IMR-90 (cell line): ENCODE measurements around the gene AMN. TPM values are rescaled to one million over a fixed set of nuclear protein-coding genes. Genes with fewer than 3 reads are reported as not detected.

Source experiments
- ATAC-seq: fragments of 200-7000 bp; cut with Tn5 transposase; 2 replicates; pipeline ENCODE4 v1.9.1; 2020; ENCODE audit warnings: low read depth, mild to moderate bottlenecking, moderate library complexity
- BruUV-seq: library from RNA; stranded (reverse); fragments of 400-500 nt; replicated peaks from 2 replicates; lab custom pipeline; 2021; lab: Mats Ljungman, UMichigan
- CTCF ChIA-PET: fragments of 300-600 bp; formaldehyde crosslinking; extraction: SDS; loops from one replicate; lab custom pipeline; 2021; ENCODE audit warnings: antibody characterized with exemption; lab: Yijun Ruan, JAX
- POLR2A ChIA-PET: fragments of 300-600 bp; sonication (Branson Sonifier 250); formaldehyde crosslinking; loops from one replicate; lab custom pipeline; 2022; ENCODE audit warnings: antibody characterized with exemption; ENCODE audit not compliant: unreplicated experiment; lab: Charles Lee
- DNase-seq: peaks from one replicate; pipeline ENCODE4 v3.0.0; 2013
- H2AFZ ChIP-seq: replicated peaks from 2 replicates; pipeline ENCODE3; 2013; ENCODE audit warnings: low read length, mild to moderate bottlenecking; ENCODE audit not compliant: poor library complexity
- H2AK5ac ChIP-seq: 2 replicates; pipeline ENCODE4 v1.6.1; 2013; ENCODE audit warnings: low read depth, low read length, inconsistent platforms
- H2AK9ac ChIP-seq: replicated peaks from 2 replicates; pipeline ENCODE3; 2013; ENCODE audit warnings: mild to moderate bottlenecking, low read depth, low read length, moderate library complexity; ENCODE audit not compliant: poor library complexity
- H2BK120ac ChIP-seq: 2 replicates; pipeline ENCODE4 v1.6.1; 2013; ENCODE audit warnings: low read depth, low read length, inconsistent platforms
- H2BK15ac ChIP-seq: 3 replicates; pipeline ENCODE4 v1.6.1; 2013; ENCODE audit warnings: low read depth, low read length, inconsistent platforms
- H2BK20ac ChIP-seq: 2 replicates; pipeline ENCODE4 v1.6.1; 2013; ENCODE audit warnings: low read depth, mild to moderate bottlenecking, inconsistent platforms, low read length, moderate library complexity
- H2BK5ac ChIP-seq: 2 replicates; pipeline ENCODE4 v1.6.1; 2013; ENCODE audit warnings: mild to moderate bottlenecking, low read depth, low read length, inconsistent platforms; ENCODE audit not compliant: poor library complexity, severe bottlenecking
- H3K14ac ChIP-seq: replicated peaks from 2 replicates; pipeline ENCODE4 v1.6.1; 2013; ENCODE audit warnings: low read depth, low read length, inconsistent platforms
- H3K18ac ChIP-seq: 2 replicates; pipeline ENCODE4 v1.6.1; 2013; ENCODE audit warnings: low read depth, low read length, control low read depth
- H3K23ac ChIP-seq: 2 replicates; pipeline ENCODE4 v1.6.1; 2013; ENCODE audit warnings: low read depth, low read length, inconsistent platforms
- H3K27ac ChIP-seq: 2 replicates; pipeline ENCODE4 v1.5.1; 2013; ENCODE audit warnings: mild to moderate bottlenecking, control low read depth, low read length; ENCODE audit not compliant: insufficient read depth
- H3K27me3 ChIP-seq: 2 replicates; pipeline ENCODE4 v1.6.1; 2013; ENCODE audit warnings: low read length; ENCODE audit not compliant: control insufficient read depth, insufficient read depth
- H3K36me3 ChIP-seq: 2 replicates; pipeline ENCODE4 v1.6.1; 2013; ENCODE audit warnings: low read length, mixed read lengths; ENCODE audit not compliant: control insufficient read depth, insufficient read depth
- H3K4ac ChIP-seq: 2 replicates; pipeline ENCODE4 v1.6.1; 2013; ENCODE audit warnings: low read depth, low read length, inconsistent platforms
- H3K4me1 ChIP-seq: 2 replicates; pipeline ENCODE4 v1.6.1; 2013; ENCODE audit warnings: low read length, mixed read lengths; ENCODE audit not compliant: control insufficient read depth, insufficient read depth
- H3K4me2 ChIP-seq: 2 replicates; pipeline ENCODE4 v1.6.1; 2013; ENCODE audit warnings: low read depth, mild to moderate bottlenecking, control low read depth, low read length, moderate library complexity
- H3K4me3 ChIP-seq: 2 replicates; pipeline ENCODE4 v1.5.1; 2013; ENCODE audit warnings: low read depth, mild to moderate bottlenecking, control low read depth, low read length, moderate library complexity; ENCODE audit not compliant: insufficient read depth
- H3K56ac ChIP-seq: 2 replicates; pipeline ENCODE4 v1.6.1; 2013; ENCODE audit warnings: low read length, inconsistent platforms; ENCODE audit not compliant: insufficient read depth; ENCODE audit errors: extremely low read depth
- H3K79me1 ChIP-seq, 2 experiments: 2 replicates each; pipeline ENCODE4 v1.6.1; 2013; ENCODE audit warnings: low read length in 2 of 2, inconsistent platforms in 1 of 2, low read depth in 1 of 2
- H3K9ac ChIP-seq: 2 replicates; pipeline ENCODE4 v1.6.1; 2013; ENCODE audit warnings: low read depth, low read length, control low read depth
- H3K9me1 ChIP-seq: 2 replicates; pipeline ENCODE4 v1.6.1; 2013; ENCODE audit warnings: low read length, inconsistent platforms; ENCODE audit not compliant: insufficient read depth
- H3K9me3 ChIP-seq: 2 replicates; pipeline ENCODE4 v1.6.1; 2013; ENCODE audit warnings: low read length; ENCODE audit not compliant: control insufficient read depth, insufficient read depth
- H4K20me1 ChIP-seq: 2 replicates; pipeline ENCODE4 v1.6.1; 2013; ENCODE audit warnings: low read length, inconsistent platforms; ENCODE audit not compliant: insufficient read depth
- H4K5ac ChIP-seq: 2 replicates; pipeline ENCODE4 v1.6.1; 2013; ENCODE audit warnings: mild to moderate bottlenecking, low read depth, low read length, control low read depth
- H4K8ac ChIP-seq, 2 experiments: 2 replicates each; pipeline ENCODE4 v1.6.1; 2013; ENCODE audit warnings: low read depth in 2 of 2, low read length in 2 of 2, control low read depth in 1 of 2, inconsistent platforms in 1 of 2
- H4K91ac ChIP-seq: 2 replicates; pipeline ENCODE4 v1.6.1; 2013; ENCODE audit warnings: low read depth, low read length, inconsistent platforms; ENCODE audit not compliant: insufficient read depth
- BHLHE40 ChIP-seq: fragments of 150-350 bp; IDR thresholded peaks from 2 replicates; pipeline ENCODE4 v1.6.1; 2016; ENCODE audit warnings: mild to moderate bottlenecking, low read depth, low read length
- CEBPB ChIP-seq: IDR thresholded peaks from 2 replicates; pipeline ENCODE4 v1.6.1; 2012; ENCODE audit warnings: low read depth, low read length, improper control_type of control experiment
- CHD1 ChIP-seq: IDR thresholded peaks from 2 replicates; pipeline ENCODE4 v1.6.1; 2012; ENCODE audit warnings: low read depth, low read length, improper control_type of control experiment
- CTCF ChIP-seq: conservative IDR thresholded peaks from 2 replicates; pipeline ENCODE4 v1.5.1; 2012; ENCODE audit warnings: mild to moderate bottlenecking, low read depth, low read length, improper control_type of control experiment
- ELK1 ChIP-seq: fragments of 150-350 bp; IDR thresholded peaks from 2 replicates; pipeline ENCODE4 v1.6.1; 2016; ENCODE audit warnings: low read depth, mild to moderate bottlenecking, low read length, moderate library complexity, borderline replicate concordance
- FOS ChIP-seq: fragments of 150-350 bp; IDR thresholded peaks from 2 replicates; pipeline ENCODE4 v1.6.1; 2016; ENCODE audit warnings: low read depth, low read length
- MAFK ChIP-seq: IDR thresholded peaks from 2 replicates; pipeline ENCODE4 v1.6.1; 2012; ENCODE audit warnings: low read depth, low read length, improper control_type of control experiment
- MAZ ChIP-seq: IDR thresholded peaks from 2 replicates; pipeline ENCODE4 v1.6.1; 2012; ENCODE audit warnings: low read depth, mild to moderate bottlenecking, low read length, improper control_type of control experiment, moderate library complexity, borderline replicate concordance
- MXI1 ChIP-seq: IDR thresholded peaks from 2 replicates; pipeline ENCODE4 v1.6.1; 2012; ENCODE audit warnings: low read depth, mild to moderate bottlenecking, low read length, moderate library complexity, borderline replicate concordance
- NFE2L2 ChIP-seq: fragments of 150-350 bp; IDR thresholded peaks from 2 replicates; pipeline ENCODE4 v1.6.1; 2016; ENCODE audit warnings: low read depth, mild to moderate bottlenecking, low read length
- POLR2A ChIP-seq: IDR thresholded peaks from 2 replicates; pipeline ENCODE4 v1.6.1; 2012; ENCODE audit warnings: mild to moderate bottlenecking, low read depth, low read length
- RAD21 ChIP-seq: IDR thresholded peaks from 2 replicates; pipeline ENCODE4 v1.6.1; 2012; ENCODE audit warnings: low read length, improper control_type of control experiment
- RCOR1 ChIP-seq: IDR thresholded peaks from 2 replicates; pipeline ENCODE4 v1.6.1; 2012; ENCODE audit warnings: mild to moderate bottlenecking, low read length, improper control_type of control experiment; ENCODE audit not compliant: insufficient replicate concordance
- RFX5 ChIP-seq: IDR thresholded peaks from 2 replicates; pipeline ENCODE4 v1.8.0; 2012; ENCODE audit warnings: low read depth, mild to moderate bottlenecking, low read length, moderate library complexity
- SMC3 ChIP-seq: fragments of 150-350 bp; IDR thresholded peaks from 2 replicates; pipeline ENCODE4 v1.6.1; 2016; ENCODE audit warnings: low read depth, mild to moderate bottlenecking, antibody characterized with exemption, low read length, moderate library complexity
- USF2 ChIP-seq: fragments of 150-350 bp; IDR thresholded peaks from 2 replicates; pipeline ENCODE4 v1.6.1; 2017; ENCODE audit warnings: mild to moderate bottlenecking, antibody characterized with exemption, low read length, low read depth
- WGBS, 2 experiments: methylation state at CpG; one replicate each; pipeline versions ENCODE4 v1.1.5 to v1.1.7; 2013; ENCODE audit warnings: missing lambda C conversion rate in 2 of 2; ENCODE audit not compliant: insufficient read length in 1 of 2; ENCODE audit errors: extremely low coverage in 2 of 2; 5-methylcytosine and 5-hydroxymethylcytosine counted together
- dilution Hi-C: fragments of 300-500 bp; cut with HindIII; formaldehyde crosslinking; loops from one replicate; pipeline ENCODE4 v1.14.3; 2018; ENCODE audit warnings: low sequenced_read_pairs; ENCODE audit not compliant: unreplicated experiment
- in situ Hi-C: fragments of 300-500 bp; cut with MboI; formaldehyde crosslinking; loops from 3 replicates; pipeline ENCODE4 v1.14.3; 2019; ENCODE audit warnings: low sequenced_read_pairs, inconsistent platforms, mixed read lengths
- intact Hi-C: fragments of 100-400 bp; cut with micrococcal nuclease; formaldehyde crosslinking; loops from 2 replicates; pipeline ENCODE4 v1.10.0; 2022
- polyA plus RNA-seq, 3 experiments: library from polyadenylated mRNA; depleted of rRNA; stranded (reverse); fragments of >200 nt; gene quantifications; 2 replicates each; pipeline ENCODE4 v1.2.3, GENCODE V29; 2012; ENCODE audit warnings: low replicate concordance in 1 of 3
- total RNA-seq: library from RNA; depleted of rRNA; stranded (reverse); fragments of >200 nt; gene quantifications from 2 replicates; pipeline ENCODE4 v1.2.3, GENCODE V29; 2012

The AMN gene
- total and polyA plus RNA-seq, 2 of the 4 experiments (the other 2 are of a cell fraction), result under 0.01 to 0.24 TPM

- H3K27ac ChIP-seq, result no peak overlapping the region
- no peak overlapping the region for H3K9ac ChIP-seq
- peaks cover 15% of the 10 kb centered on the region for H3K4me1 ChIP-seq
- dilution Hi-C loops, result no loop called here
- peaks cover 6 to 32% of the 10 kb centered on the region in 2 experiments; a peak in 3 of 4 replicates for H3K79me1 ChIP-seq
- H4K5ac ChIP-seq, result no peak overlapping the region
- peak overlapping the region; percentile 51; the same call in 1 of the 2 replicates for H3K4ac ChIP-seq
- TF ChIP-seq BHLHE40 (no peak), ELK1 (no peak), FOS (no peak), CTCF (no peak), RCOR1 (no peak), POLR2A (no peak), CEBPB (no peak), MAZ (no peak), MAFK (no peak), RFX5 (no peak), NFE2L2 (no peak), RAD21 (no peak), MXI1 (no peak), USF2 (no peak), CHD1 (no peak), SMC3 (no peak)
- ATAC-seq, result no peak
- no peak overlapping the region; the same call in 1 of the 2 replicates for H3K4me2 ChIP-seq
- no peak overlapping the region for H3K56ac ChIP-seq
- CTCF ChIA-PET, result no interaction called here
- no peak overlapping the region for H2BK20ac ChIP-seq
- no peak overlapping the region; the same call in 2 of the 3 replicates for H2BK15ac ChIP-seq
- no peak overlapping the region for H2BK120ac ChIP-seq
- peak overlapping the region; percentile 37 for H2AFZ ChIP-seq
- BruUV-seq, result no TSS peak
- H2BK5ac ChIP-seq, result no peak overlapping the region
- peak overlapping the region; percentile 63; the same call in 1 of the 2 replicates for H2AK5ac ChIP-seq
- no peak overlapping the region for H4K8ac ChIP-seq
- no peak overlapping the region for H3K18ac ChIP-seq
- intact Hi-C loops, result no loop called here
- H3K9me1 ChIP-seq, result peaks cover 28% of the 10 kb centered on the region
- no peak overlapping the region for H4K91ac ChIP-seq
- H3K9me3 ChIP-seq, result no peaks in the 10 kb centered on the region
- no peak overlapping the region for H3K23ac ChIP-seq
- H4K20me1 ChIP-seq, result peaks cover 24% of the 10 kb centered on the region
- in situ Hi-C loops, result no loop called here
- H2AK9ac ChIP-seq, result peak overlapping the region; percentile 79
- H3K27me3 ChIP-seq, result no peaks in the 10 kb centered on the region
- H3K4me3 ChIP-seq, result no peak overlapping the region
- DNase-seq, result no peak
- H3K14ac ChIP-seq, result peak overlapping the region; percentile 36; the same call in 1 of the 2 replicates
- POLR2A ChIA-PET, result no interaction called here
- peaks cover 85% of the 10 kb centered on the region for H3K36me3 ChIP-seq
- WGBS, 2 experiments, result 100% methylated on average over 2 of the region's 9 CpGs; no CpG with 5 or more reads in 1 of the 2 experiments
These were observed 26.2 kb downstream of the AMN start for GRCh38 chr14:102948698-102949061.
